SKM-1 treated with dmso at 0.1 percent for 144 hours (cell line): Measurements from ENCODE around the gene SLC51B.
A peak's percentile ranks its signal among the peaks of the same experiment; 100 is the strongest.
"Not testable (repeated sequence)": the region's sequence is repeated elsewhere in the genome, so short reads cannot be mapped to it uniquely, and the experiment has no call there.

Experiments
- DNase-seq: peaks from one replicate; lab custom pipeline; 2025; ENCODE audit not compliant: unreplicated experiment; lab: John Stamatoyannopoulos, UW

SLC51B gene

GRCh38 chr15:65097651-65098263 lies 52.6 kb downstream of the SLC51B start:
- no peak for DNase-seq

GRCh38 chr15:65099336-65099735 lies 54.1 kb downstream of the SLC51B start:
- DNase-seq: no peak

- not testable (repeated sequence) for DNase-seq
Measured at GRCh38 chr15:65099801-65100200, 54.6 kb downstream of the SLC51B start.

- no peak for DNase-seq
Measured at GRCh38 chr15:65100442-65100841, 55.3 kb downstream of the SLC51B start.

- DNase-seq: peak; percentile 38
Measured at GRCh38 chr15:65101411-65101890, 56.3 kb downstream of the SLC51B start.

GRCh38 chr15:65101891-65102708 lies 56.9 kb downstream of the SLC51B start:
- DNase-seq: no peak

GRCh38 chr15:65102912-65103311 lies 57.7 kb downstream of the SLC51B start:
- DNase-seq: no peak
